Hematopoietic multipotent progenitor cell treated with erythropoietin and hydrocortisone succinate and interleukin-3 and kit ligand, for 8 days (in vitro differentiated cells): ENCODE results near the gene DDX11.
"Not testable (repeated sequence)": the region's sequence is repeated elsewhere in the genome, so short reads cannot be mapped to it uniquely, and the experiment has no call there.

Experiments
- DNase-seq: peaks from one replicate; pipeline ENCODE4 v3.0.0-alpha.2; 2015

Gene DDX11

GRCh38 chr12:31070971-31071740, 2.5 kb upstream of the DDX11 start:
- DNase-seq: not testable (repeated sequence)

- peak; percentile 6 for DNase-seq
These were observed 698 bp upstream of the DDX11 start for GRCh38 chr12:31072962-31073361.

GRCh38 chr12:31074333-31074874, 744 bp downstream of the DDX11 start:
- DNase-seq: not testable (repeated sequence)

GRCh38 chr12:31076150-31076549, 2.5 kb downstream of the DDX11 start:
- DNase-seq: not testable (repeated sequence)

- DNase-seq: not testable (repeated sequence)
These were observed 3.4 kb downstream of the DDX11 start for GRCh38 chr12:31077095-31077494.

GRCh38 chr12:31077998-31078397, 4.3 kb downstream of the DDX11 start:
- DNase-seq: not testable (repeated sequence)

GRCh38 chr12:31079421-31079820, 5.8 kb downstream of the DDX11 start:
- not testable (repeated sequence) for DNase-seq

GRCh38 chr12:31080221-31080620, 6.6 kb downstream of the DDX11 start:
- not testable (repeated sequence) for DNase-seq

- DNase-seq: not testable (repeated sequence)
These were observed 7.6 kb downstream of the DDX11 start for GRCh38 chr12:31081274-31081673.

- DNase-seq: not testable (repeated sequence)
These were observed 10.6 kb downstream of the DDX11 start for GRCh38 chr12:31084241-31084640.

- not testable (repeated sequence) for DNase-seq
These were observed 12.4 kb downstream of the DDX11 start for GRCh38 chr12:31086032-31086431.

GRCh38 chr12:31087486-31087885, 13.8 kb downstream of the DDX11 start:
- not testable (repeated sequence) for DNase-seq

GRCh38 chr12:31087956-31088355, 14.3 kb downstream of the DDX11 start:
- not testable (repeated sequence) for DNase-seq

GRCh38 chr12:31089072-31089471, 15.4 kb downstream of the DDX11 start:
- no peak for DNase-seq

GRCh38 chr12:31091629-31092028, 18.0 kb downstream of the DDX11 start:
- DNase-seq: not testable (repeated sequence)

- not testable (repeated sequence) for DNase-seq
These were observed 19.1 kb downstream of the DDX11 start for GRCh38 chr12:31092718-31093117.

GRCh38 chr12:31095080-31095860, 21.6 kb downstream of the DDX11 start:
- DNase-seq: not testable (repeated sequence)

- not testable (repeated sequence) for DNase-seq
These were observed 22.8 kb downstream of the DDX11 start for GRCh38 chr12:31096251-31097065.

- not testable (repeated sequence) for DNase-seq
These were observed 24.2 kb downstream of the DDX11 start for GRCh38 chr12:31097819-31098218.

GRCh38 chr12:31098363-31098762, 24.7 kb downstream of the DDX11 start:
- DNase-seq: not testable (repeated sequence)

- not testable (repeated sequence) for DNase-seq
These were observed 25.1 kb downstream of the DDX11 start for GRCh38 chr12:31098771-31099170.

GRCh38 chr12:31099434-31099833, 25.8 kb downstream of the DDX11 start:
- DNase-seq: not testable (repeated sequence)
